Endodermal cell (in vitro differentiated cells): ENCODE data around the gene CHI3L1. TPM values are rescaled to one million over a fixed set of nuclear protein-coding genes. Genes with fewer than 3 reads are reported as not detected.

Experiments
- DNase-seq: peaks from one replicate; pipeline ENCODE4 v3.0.0-alpha.2; 2017
- H3K27ac ChIP-seq: 2 replicates; pipeline ENCODE4 v1.5.1; 2013; ENCODE audit warnings: mild to moderate bottlenecking, low read depth, low read length, moderate library complexity
- H3K27me3 ChIP-seq: 2 replicates; pipeline ENCODE4 v1.6.1; 2013; ENCODE audit warnings: mild to moderate bottlenecking, low read length, moderate library complexity; ENCODE audit not compliant: insufficient read depth, control insufficient read depth, poor library complexity, severe bottlenecking
- H3K36me3 ChIP-seq: 2 replicates; pipeline ENCODE4 v1.7.0; 2013; ENCODE audit warnings: mild to moderate bottlenecking, low read length, moderate library complexity; ENCODE audit not compliant: control insufficient read depth, insufficient read depth
- H3K4me1 ChIP-seq: one replicate; pipeline ENCODE4 v1.7.0; 2013; ENCODE audit warnings: low read length; ENCODE audit not compliant: control insufficient read depth, insufficient read depth
- H3K4me3 ChIP-seq: 2 replicates; pipeline ENCODE4 v1.5.1; 2013; ENCODE audit warnings: mild to moderate bottlenecking, low read length, moderate library complexity
- H3K9ac ChIP-seq: 2 replicates; pipeline ENCODE4 v1.6.1; 2013; ENCODE audit warnings: mild to moderate bottlenecking, low read length, moderate library complexity; ENCODE audit not compliant: poor library complexity, severe bottlenecking; ENCODE audit errors: extremely low read depth
- H3K9me3 ChIP-seq: 2 replicates; pipeline ENCODE4 v1.6.1; 2013; ENCODE audit warnings: mild to moderate bottlenecking, low read length, moderate library complexity; ENCODE audit not compliant: control insufficient read depth
- H3K27ac Mint-ChIP-seq: 2 replicates; pipeline ENCODE4 v1.8.0; 2020; ENCODE audit warnings: mixed read lengths
- H3K27me3 Mint-ChIP-seq: 2 replicates; pipeline ENCODE4 v1.8.0; 2021; ENCODE audit warnings: mild to moderate bottlenecking, mixed read lengths; ENCODE audit not compliant: insufficient read depth
- H3K36me3 Mint-ChIP-seq: 2 replicates; pipeline ENCODE4 v1.8.0; 2020; ENCODE audit warnings: low read depth, mixed read lengths
- H3K4me1 Mint-ChIP-seq: 2 replicates; pipeline ENCODE4 v1.8.0; 2020; ENCODE audit warnings: mixed read lengths
- H3K4me3 Mint-ChIP-seq: 2 replicates; pipeline ENCODE4 v1.8.0; 2020; ENCODE audit warnings: mild to moderate bottlenecking, moderate library complexity, mixed read lengths
- H3K9me3 Mint-ChIP-seq: 2 replicates; pipeline ENCODE4 v1.8.0; 2020; ENCODE audit warnings: mild to moderate bottlenecking, mixed read lengths
- WGBS, 2 experiments: methylation state at CpG; one replicate each; pipeline versions ENCODE4 v1.1.5 to v1.1.7; 2013; ENCODE audit warnings: missing lambda C conversion rate in 2 of 2, mixed read lengths in 1 of 2; ENCODE audit not compliant: insufficient coverage in 1 of 2, insufficient read length in 1 of 2; 5-methylcytosine and 5-hydroxymethylcytosine counted together
- total RNA-seq, 2 donors: library from RNA; stranded (reverse); fragmentation: NEBNext Ultra II Directional in 1 of 2; extraction: Animal tissue kit (Norgen Biotek cat#: 25700) in 1 of 2; gene quantifications; 2 replicates in 1 of 2; 3 replicates in 1 of 2; pipeline ENCODE4 v1.2.1, GENCODE V29; 2021
- TF ChIP-seq, protein P1 (sequence below): fragments of 200-600 bp; sonication (generic); conservative IDR thresholded peaks from 2 replicates; pipeline ENCODE4 v1.5.0; 2021; ENCODE audit warnings: antibody characterized with exemption, mild to moderate bottlenecking

Gene CHI3L1
- total RNA-seq, 2 donors from 2014 or later = 0.18 to 1.1 TPM

DNA sequence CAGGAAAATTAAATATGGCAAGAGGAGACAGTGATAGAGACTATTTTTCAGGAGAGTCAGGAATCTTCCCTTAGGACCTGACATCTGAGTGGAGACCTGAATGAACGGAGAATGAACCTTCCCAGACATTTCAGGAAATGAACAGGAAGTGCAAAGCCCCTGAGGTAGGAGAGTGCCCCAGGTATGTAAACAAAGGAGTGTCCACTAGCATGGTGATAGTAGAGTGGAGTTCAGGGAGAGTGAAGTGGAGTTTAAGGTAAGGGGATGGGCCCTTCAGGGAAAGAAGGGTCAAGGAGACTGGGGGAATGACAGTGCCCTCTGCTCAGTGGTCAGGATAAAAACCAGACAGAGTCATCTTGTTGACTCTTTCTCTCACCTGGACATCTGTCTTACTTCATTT is 30.2 kb downstream of the CHI3L1 start:
- Mint-ChIP-seq H3K36me3 (no peaks in the 10 kb centered on the region), H3K4me1 (peaks cover 38% of the 10 kb centered on the region), H3K9me3 (no peaks in the 10 kb centered on the region), H3K27ac (no peak overlapping the region), H3K4me3 (no peak overlapping the region), H3K27me3 (peaks cover 4% of the 10 kb centered on the region)
- Histone ChIP-seq H3K4me3 (no peak overlapping the region), H3K36me3 (no peaks in the 10 kb centered on the region), H3K27me3 (no peaks in the 10 kb centered on the region), H3K9me3 (peaks cover 9% of the 10 kb centered on the region), H3K9ac (no peak overlapping the region), H3K27ac (no peak overlapping the region), H3K4me1 (peaks cover 19% of the 10 kb centered on the region)
- TF ChIP-seq, protein P1, sequence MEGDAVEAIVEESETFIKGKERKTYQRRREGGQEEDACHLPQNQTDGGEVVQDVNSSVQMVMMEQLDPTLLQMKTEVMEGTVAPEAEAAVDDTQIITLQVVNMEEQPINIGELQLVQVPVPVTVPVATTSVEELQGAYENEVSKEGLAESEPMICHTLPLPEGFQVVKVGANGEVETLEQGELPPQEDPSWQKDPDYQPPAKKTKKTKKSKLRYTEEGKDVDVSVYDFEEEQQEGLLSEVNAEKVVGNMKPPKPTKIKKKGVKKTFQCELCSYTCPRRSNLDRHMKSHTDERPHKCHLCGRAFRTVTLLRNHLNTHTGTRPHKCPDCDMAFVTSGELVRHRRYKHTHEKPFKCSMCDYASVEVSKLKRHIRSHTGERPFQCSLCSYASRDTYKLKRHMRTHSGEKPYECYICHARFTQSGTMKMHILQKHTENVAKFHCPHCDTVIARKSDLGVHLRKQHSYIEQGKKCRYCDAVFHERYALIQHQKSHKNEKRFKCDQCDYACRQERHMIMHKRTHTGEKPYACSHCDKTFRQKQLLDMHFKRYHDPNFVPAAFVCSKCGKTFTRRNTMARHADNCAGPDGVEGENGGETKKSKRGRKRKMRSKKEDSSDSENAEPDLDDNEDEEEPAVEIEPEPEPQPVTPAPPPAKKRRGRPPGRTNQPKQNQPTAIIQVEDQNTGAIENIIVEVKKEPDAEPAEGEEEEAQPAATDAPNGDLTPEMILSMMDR = no peak
- 88 to 89% methylated on average over 1 of the region's 1 CpG for WGBS, 2 experiments
- DNase-seq = no peak

DNA sequence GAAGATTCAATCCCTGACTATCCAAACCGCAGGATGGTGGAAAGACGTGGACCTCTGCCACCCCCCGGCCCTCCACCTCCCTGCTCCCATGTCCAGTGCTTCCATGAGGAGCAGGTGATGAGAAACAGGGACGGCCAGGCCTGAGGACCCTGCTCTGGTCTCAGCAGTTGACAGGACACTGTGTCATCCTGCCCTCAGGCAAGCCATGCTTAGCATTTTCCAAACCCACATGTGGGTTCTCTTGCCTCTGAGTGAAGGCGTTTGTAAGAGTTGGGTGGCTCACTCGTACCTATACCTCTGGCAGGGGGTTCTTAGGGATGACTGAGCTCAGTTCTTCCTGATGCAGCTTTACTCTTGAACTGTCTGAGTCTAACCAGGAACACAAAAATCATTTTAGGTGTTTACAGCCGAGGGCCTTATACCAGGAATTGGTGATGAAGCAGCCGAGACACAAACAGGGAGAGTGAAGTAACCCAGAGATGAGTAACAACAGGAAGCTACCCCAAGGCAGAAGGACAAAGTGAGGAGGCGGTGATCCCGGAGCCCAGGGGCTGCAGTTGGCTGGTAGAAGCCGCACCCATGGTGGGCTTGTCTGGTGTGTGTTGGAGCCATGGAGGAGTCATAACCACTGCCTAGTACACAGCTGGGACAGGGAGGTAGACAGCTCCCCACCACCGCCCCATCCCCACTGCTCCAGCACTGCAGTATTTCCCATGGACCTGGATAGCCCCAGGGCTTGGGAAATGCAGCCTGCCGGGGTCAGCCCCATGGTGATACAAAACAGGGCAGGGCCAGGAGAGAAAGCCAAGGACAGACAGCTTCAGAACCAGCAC is 32.3 kb downstream of the CHI3L1 start:
- no peak overlapping the region for H3K4me3 ChIP-seq
- TF ChIP-seq, protein P1 = no peak
- no peak overlapping the region for H3K27ac ChIP-seq
- peaks cover 4% of the 10 kb centered on the region for H3K27me3 Mint-ChIP-seq
- DNase-seq = peak; percentile 59
- no peak overlapping the region for H3K9ac ChIP-seq
- H3K4me1 Mint-ChIP-seq = peaks cover 57% of the 10 kb centered on the region
- no peak overlapping the region for H3K4me3 Mint-ChIP-seq
- H3K4me1 ChIP-seq = peaks cover 19% of the 10 kb centered on the region
- no peaks in the 10 kb centered on the region for H3K36me3 Mint-ChIP-seq
- H3K9me3 Mint-ChIP-seq = no peaks in the 10 kb centered on the region
- 84 to 85% methylated on average over 6 to 13 of the region's 13 CpGs for WGBS, 2 experiments
- H3K27ac Mint-ChIP-seq = no peak overlapping the region
- no peaks in the 10 kb centered on the region for H3K27me3 ChIP-seq
- no peaks in the 10 kb centered on the region for H3K36me3 ChIP-seq
- peaks cover 9% of the 10 kb centered on the region for H3K9me3 ChIP-seq

DNA sequence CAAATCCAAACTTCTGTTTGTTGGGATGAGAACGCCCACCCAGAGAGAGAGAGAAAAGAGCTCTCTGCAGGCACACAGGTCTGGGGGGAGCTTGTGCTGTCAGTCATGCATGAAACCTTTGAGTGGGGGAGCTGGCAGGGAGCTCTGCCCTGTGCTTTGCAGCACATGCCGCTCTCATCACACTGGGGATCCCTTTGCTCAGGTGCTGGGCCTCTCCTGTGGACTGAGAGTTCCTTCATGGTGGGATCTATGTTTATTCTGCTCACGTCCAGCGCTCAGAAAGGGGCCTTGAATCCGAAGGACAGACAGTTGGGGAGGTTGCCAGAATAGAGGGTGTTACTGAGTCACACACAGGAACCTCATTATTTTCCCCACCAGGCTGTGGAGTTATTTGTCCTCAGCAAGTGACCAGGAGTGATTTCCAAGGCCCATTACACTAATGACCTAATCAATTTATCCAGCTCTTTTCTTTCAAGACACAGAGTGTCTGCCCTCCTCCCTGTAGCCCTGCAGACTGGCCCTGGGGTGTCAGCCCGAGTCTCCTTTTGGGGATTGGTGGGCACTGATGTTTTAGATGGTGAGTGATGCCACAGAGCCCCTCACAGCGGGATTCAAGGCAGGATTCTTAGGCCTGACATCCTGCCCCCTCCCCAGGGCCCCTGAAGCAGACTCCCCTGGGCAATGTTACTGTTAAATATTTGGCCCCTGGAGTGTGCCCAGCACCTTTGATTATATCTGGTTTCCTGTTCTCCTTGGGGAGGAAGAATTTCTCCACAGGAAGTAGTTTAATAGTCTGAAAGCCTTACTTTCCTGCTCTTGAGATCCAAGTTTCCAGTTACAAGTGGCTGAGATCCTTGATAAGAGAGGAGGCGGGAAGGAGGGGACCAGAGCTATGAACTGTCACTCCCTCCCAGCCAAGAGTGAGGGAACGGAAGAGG is 33.2 kb downstream of the CHI3L1 start:
- H3K4me1 Mint-ChIP-seq = peaks cover 59% of the 10 kb centered on the region
- no peak overlapping the region for H3K27ac ChIP-seq

More for the DNA sequence above, 33.2 kb downstream of the CHI3L1 start:
- WGBS, 2 experiments = 60 to 72% methylated on average over 4 to 9 of the region's 9 CpGs
- Histone ChIP-seq H3K9me3 (peaks cover 6% of the 10 kb centered on the region), H3K9ac (no peak overlapping the region), H3K36me3 (no peaks in the 10 kb centered on the region), H3K4me1 (peaks cover 19% of the 10 kb centered on the region), H3K27me3 (no peaks in the 10 kb centered on the region), H3K4me3 (no peak overlapping the region)
- Mint-ChIP-seq H3K27me3 (no peaks in the 10 kb centered on the region), H3K36me3 (no peaks in the 10 kb centered on the region), H3K4me3 (no peak overlapping the region), H3K27ac (peak overlapping the region; percentile 88), H3K9me3 (no peaks in the 10 kb centered on the region)
- TF ChIP-seq, protein P1 = no peak
- peak; percentile 72 for DNase-seq
